Activated naive CD8-positive, alpha-beta T cell (primary cell): ENCODE measurements around the gene LIN37.
"Not testable (repeated sequence)": the region's sequence is repeated elsewhere in the genome, so short reads cannot be mapped to it uniquely, and the experiment has no call there.

ENCODE experiments used
- H3K27ac Mint-ChIP-seq: one replicate; pipeline ENCODE4 v1.8.0; 2021; ENCODE audit warnings: mixed read lengths
- H3K27me3 Mint-ChIP-seq: one replicate; pipeline ENCODE4 v1.8.0; 2021; ENCODE audit warnings: mixed read lengths
- H3K36me3 Mint-ChIP-seq: one replicate; pipeline ENCODE4 v1.8.0; 2021; ENCODE audit warnings: mixed read lengths
- H3K4me1 Mint-ChIP-seq: one replicate; pipeline ENCODE4 v1.8.0; 2021; ENCODE audit warnings: low read depth, mixed read lengths
- H3K4me3 Mint-ChIP-seq: one replicate; pipeline ENCODE4 v1.8.0; 2021; ENCODE audit warnings: mild to moderate bottlenecking, mixed read lengths
- H3K9me3 Mint-ChIP-seq: one replicate; pipeline ENCODE4 v1.8.0; 2021; ENCODE audit warnings: low read depth, mixed read lengths

The LIN37 gene

DNA sequence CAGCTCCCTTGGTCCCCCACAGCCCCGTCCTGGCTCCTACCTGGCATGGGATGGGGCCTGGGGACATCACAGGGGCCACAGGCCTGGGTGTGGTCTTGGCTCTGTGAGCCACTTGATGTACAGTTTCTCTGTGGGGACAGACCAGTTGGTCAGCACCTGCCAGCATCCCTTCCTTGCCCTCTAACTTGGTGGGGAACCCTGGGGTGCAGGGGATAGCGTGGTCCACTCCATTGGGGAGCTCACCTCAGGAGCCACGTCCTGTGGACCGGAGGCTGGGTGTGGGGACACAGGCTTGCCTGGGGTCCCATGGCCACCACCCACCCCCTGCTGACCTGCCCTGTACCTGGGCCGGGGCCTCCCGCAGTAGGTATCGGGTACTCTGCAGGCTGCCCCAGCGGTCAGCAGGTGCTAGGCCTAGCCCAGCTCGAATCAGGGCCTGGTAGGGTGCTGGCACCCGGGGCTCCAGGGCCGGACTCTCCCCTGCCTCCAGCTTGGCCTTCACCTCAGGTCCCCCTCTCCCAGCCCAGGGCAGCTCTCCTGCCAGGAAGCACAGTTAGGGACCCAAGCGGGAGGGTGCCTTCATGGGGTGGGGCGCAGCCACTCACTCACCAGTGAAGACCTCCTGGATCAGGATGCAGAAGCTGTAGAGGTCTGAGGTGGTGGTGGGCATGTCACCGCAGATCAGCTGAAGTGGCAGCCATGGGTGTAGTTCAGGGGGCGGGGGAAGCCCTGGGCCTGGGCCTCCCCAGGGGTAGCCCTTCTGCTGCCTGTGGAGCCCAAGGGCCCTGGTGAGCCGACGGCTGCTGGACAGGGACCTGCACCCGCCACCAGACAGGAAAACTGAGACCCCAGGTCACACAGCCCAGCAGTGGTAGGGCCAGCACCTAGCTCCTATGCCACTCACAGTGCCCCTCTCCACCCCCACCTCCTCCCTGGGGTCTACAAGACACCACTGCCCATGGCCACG, 41.9 kb downstream of the LIN37 start:
- Mint-ChIP-seq H3K27ac (no peak overlapping the region), H3K27me3 (peaks cover 4% of the 10 kb centered on the region), H3K36me3 (no peaks in the 10 kb centered on the region), H3K9me3 (no peaks in the 10 kb centered on the region), H3K4me1 (no peaks in the 10 kb centered on the region), H3K4me3 (no peak overlapping the region)

DNA sequence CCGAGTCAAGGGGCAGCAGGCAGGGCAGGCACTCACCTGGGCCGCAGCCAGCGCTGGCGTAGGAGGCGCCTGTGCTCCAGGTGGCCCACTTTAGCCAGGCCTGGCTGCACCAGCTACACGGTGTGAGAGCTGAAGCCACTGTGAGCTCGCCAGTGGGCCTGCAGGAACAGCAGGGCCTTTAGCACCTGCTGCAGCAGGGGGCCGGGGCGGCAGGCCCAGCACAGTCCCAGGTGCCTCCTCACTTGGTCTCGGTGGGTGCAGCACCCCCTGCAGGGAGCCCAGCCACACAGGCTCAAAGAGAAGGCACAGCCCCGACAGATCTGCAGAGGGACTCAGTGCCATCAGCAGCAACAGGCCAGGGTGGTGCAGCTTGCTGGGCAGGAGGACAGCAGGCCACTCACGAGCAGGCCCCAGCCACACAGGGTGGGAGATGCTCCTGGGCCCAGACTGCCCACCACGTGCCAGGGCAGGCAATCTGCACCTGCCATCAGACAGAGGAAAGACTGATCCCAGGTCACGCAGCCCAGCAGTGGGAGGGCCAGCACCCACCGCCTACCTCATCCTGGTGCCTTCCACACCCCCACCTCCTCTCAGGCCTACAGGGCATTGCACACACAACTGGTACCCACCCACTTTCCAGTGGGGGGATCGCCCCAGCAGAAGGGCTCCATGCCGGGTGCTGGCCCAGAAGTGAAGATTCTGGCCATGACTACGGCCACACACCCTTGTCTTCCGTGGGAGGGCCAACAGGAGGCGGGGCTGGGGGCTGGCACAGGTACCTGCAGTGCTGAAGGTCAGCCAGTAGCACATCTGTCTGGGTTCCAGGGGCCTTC, 42.8 kb downstream of the LIN37 start:
- peaks cover 7% of the 10 kb centered on the region for H3K27me3 Mint-ChIP-seq
- H3K4me1 Mint-ChIP-seq = no peaks in the 10 kb centered on the region
- no peaks in the 10 kb centered on the region for H3K36me3 Mint-ChIP-seq
- no peak overlapping the region for H3K4me3 Mint-ChIP-seq
- no peaks in the 10 kb centered on the region for H3K9me3 Mint-ChIP-seq
- no peak overlapping the region for H3K27ac Mint-ChIP-seq

DNA sequence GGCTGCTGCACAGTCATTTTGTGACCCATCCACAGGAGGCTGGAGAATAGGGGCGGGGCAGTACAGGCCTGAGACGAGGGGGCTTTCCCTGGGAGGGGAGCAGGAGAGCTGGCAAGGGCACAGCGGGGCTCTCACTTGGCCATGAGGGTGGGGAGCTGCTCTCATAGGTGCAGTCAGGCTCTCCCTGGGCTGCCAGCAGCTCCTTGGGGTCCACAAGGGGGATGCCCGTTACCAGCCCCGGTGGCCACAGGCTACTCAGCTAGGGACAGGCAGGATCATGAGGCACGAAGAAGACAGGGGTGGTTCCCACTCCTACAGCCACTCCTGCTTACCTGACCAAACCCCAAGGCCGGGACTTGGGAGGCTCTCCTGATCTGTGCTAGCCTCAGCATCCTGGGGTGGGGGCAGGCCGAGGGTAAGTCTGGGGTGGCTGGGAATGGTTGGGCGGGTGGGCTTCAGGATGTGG, 43.5 kb downstream of the LIN37 start:
- Mint-ChIP-seq H3K9me3 (no peaks in the 10 kb centered on the region), H3K36me3 (peaks cover 2% of the 10 kb centered on the region), H3K27me3 (peaks cover 13% of the 10 kb centered on the region), H3K27ac (no peak overlapping the region), H3K4me3 (no peak overlapping the region), H3K4me1 (peaks cover 2% of the 10 kb centered on the region)

DNA sequence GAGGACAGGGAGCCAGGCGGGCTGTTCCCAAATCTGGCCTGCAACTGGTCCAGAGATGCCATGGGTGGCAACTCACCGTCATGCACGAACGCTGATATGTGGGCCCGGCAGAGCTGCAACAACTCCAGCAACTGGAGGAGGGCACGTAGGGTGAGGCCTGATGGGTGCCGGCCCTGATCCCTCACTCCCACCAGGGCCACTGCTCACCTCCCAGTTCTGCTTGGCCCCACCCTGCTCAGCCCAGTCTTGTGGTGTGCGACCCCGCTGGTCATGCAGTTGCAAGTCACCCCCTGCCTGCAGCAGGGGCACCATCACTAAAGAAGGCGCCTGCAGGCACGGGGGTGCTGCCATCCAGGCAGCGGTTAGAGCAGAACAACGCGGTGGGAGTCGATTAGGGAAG, 43.9 kb downstream of the LIN37 start:
- H3K4me3 Mint-ChIP-seq = no peak overlapping the region
- peaks cover 17% of the 10 kb centered on the region for H3K27me3 Mint-ChIP-seq
- H3K4me1 Mint-ChIP-seq = peaks cover 4% of the 10 kb centered on the region
- H3K36me3 Mint-ChIP-seq = peaks cover 2% of the 10 kb centered on the region
- H3K9me3 Mint-ChIP-seq = no peaks in the 10 kb centered on the region
- H3K27ac Mint-ChIP-seq = no peak overlapping the region

DNA sequence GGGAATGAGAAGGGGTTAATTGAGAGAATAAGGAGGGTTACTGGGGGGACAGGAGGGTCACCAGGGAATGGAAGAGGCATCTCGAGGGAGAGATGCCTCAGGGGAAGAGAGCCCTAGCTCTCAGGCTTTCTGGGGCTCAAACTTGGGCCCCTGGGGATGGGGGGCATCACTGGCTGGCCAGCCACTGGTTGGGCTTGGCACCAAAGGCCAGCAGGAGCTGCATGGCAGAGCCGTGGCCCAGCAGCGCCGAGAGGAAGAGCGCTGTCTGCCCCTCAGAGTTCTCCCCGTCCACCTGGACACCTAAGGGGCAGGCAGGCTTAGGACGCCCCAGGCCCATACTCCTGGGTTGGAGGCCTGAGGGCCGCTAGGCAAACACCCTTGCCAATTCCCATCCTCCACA, 44.5 kb downstream of the LIN37 start:
- H3K4me3 Mint-ChIP-seq = no peak overlapping the region
- H3K36me3 Mint-ChIP-seq = peaks cover 2% of the 10 kb centered on the region
- H3K9me3 Mint-ChIP-seq = no peaks in the 10 kb centered on the region
- H3K27me3 Mint-ChIP-seq = peaks cover 17% of the 10 kb centered on the region
- H3K4me1 Mint-ChIP-seq = peaks cover 4% of the 10 kb centered on the region
- H3K27ac Mint-ChIP-seq = no peak overlapping the region

DNA sequence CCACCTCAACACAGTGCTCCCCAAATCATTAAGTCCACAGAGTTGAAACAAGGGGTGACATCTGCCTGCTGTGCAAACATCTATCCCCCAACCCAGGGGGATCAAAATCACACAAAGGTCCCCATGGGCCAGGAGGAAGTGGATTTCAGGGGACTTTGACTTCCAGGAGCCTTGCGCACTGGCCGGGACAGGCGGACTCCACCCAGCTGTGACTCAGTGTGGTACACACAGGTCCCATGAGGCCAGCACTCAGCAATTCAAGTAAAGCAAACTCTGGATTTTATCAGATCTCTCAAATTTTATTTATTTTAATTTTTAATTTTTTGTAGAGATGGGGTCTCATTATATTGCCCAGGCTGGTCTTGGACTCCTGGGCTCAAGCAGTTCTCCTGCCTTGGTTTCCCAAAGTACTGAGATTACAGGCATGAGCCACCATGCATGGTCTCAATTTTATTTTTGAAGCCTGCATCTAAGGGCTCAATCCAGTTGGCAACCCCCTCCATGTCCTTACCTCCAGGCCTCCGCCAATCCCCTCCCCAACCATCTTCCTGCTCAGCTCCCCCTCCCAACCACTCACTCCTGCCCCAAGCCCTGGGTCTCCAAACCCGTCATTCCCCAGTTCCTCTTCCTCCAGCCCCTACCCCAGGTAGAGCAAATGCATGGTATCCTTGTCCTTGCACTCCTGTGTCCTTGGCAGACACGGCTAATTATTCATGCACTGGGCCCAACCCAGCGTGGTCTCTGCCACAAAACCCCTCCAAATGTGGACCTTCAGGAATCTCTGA, 45.2 kb downstream of the LIN37 start:
- H3K4me3 Mint-ChIP-seq = no peak overlapping the region
- H3K4me1 Mint-ChIP-seq = peaks cover 4% of the 10 kb centered on the region
- H3K27ac Mint-ChIP-seq = peak overlapping the region; percentile 50
- H3K9me3 Mint-ChIP-seq = no peaks in the 10 kb centered on the region
- peaks cover 2% of the 10 kb centered on the region for H3K36me3 Mint-ChIP-seq
- peaks cover 17% of the 10 kb centered on the region for H3K27me3 Mint-ChIP-seq

DNA sequence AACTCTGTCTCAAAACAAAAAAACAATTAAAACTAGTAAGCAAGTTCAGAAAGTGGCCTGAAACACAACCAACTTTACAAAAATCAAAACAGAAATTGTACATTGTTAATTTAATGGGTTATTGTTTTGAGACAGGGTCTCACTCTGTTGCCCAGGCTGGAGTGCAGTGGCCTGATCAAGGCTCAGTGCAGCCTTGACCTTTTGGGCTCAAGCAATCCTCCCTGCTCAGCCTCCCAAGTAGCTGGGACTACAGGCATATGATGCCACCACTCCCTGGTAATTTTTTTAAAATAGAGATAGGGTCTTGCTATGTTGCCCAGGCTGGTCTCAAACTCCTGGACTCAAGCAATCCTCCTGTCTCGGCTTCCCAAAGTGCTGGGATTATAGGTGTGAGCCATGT, 47.2 kb downstream of the LIN37 start:
- H3K36me3 Mint-ChIP-seq, H3K4me3 Mint-ChIP-seq, H3K27ac Mint-ChIP-seq, H3K4me1 Mint-ChIP-seq, H3K9me3 Mint-ChIP-seq: not testable (repeated sequence)
- peaks cover 19% of the 10 kb centered on the region for H3K27me3 Mint-ChIP-seq

DNA sequence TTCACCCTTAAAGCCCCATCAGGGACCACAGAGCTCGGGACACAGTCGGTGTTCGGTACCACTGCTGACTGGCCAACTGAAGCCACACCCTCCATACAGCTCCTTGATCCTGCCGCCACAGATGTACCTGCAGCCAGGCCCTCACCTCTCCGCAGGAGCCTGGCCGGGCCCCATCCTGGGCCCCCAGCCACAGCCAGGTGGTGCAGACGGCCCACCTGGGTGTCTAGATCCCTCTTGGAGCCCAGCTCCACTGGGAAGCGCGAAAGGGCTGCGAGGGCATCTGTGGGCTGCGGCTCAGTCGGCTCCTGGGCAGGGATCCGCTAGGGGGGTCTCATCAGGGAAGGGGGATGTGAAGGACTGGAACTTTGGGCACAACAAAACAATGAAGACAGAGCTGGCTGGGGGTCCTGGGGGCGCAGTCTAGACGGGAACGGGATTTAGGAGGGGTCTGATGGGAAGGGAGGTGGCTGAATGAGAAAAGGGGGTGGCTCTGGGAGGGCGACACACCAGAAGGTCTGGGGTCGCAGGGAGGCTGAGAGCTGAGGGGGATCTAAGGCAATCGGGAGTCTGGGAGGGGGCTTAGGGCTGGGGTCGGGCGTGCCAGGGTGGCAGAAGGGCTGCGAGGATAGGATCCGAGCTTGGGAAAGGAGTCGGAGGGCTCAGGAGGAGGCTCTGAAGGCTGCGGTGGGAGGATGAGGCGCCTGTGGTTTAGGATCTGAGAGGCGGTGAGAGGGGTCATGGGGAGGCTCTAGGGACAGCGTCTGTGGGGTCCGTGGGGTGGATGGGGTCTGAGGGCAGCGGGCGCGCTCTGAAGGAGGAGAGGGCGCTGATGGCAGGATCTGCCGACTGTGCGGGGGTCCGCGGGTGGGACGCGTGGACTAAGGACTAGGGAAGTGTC, 48.5 kb downstream of the LIN37 start:
- Mint-ChIP-seq H3K27me3 (peaks cover 21% of the 10 kb centered on the region), H3K27ac (no peak overlapping the region), H3K36me3 (peaks cover 2% of the 10 kb centered on the region), H3K4me1 (peaks cover 4% of the 10 kb centered on the region), H3K4me3 (peak overlapping the region; percentile 27), H3K9me3 (no peaks in the 10 kb centered on the region)

DNA sequence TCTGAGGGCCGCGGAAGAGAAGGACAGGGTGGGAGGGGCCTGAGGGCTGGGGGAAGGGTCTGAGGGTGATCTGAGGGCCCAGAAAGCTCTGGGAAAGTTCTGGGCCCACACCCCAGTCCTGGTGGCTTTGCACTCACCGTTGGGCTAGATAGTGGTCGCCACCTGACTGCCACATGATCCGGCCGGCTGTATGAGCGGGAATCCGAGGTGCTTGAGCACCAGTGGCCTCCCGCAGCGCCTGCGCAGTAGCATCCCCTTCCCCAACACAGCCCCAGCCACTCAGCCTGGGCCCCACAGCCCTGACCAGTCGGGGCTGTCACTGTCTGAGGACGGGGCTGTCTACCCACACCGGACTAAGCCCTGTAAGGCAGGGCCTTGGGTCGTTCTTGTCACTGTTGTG, 49.3 kb downstream of the LIN37 start:
- H3K27me3 Mint-ChIP-seq = peaks cover 22% of the 10 kb centered on the region
- H3K9me3 Mint-ChIP-seq = no peaks in the 10 kb centered on the region
- H3K4me3 Mint-ChIP-seq = no peak overlapping the region
- peaks cover 2% of the 10 kb centered on the region for H3K36me3 Mint-ChIP-seq
- H3K4me1 Mint-ChIP-seq = peaks cover 4% of the 10 kb centered on the region
- no peak overlapping the region for H3K27ac Mint-ChIP-seq

DNA sequence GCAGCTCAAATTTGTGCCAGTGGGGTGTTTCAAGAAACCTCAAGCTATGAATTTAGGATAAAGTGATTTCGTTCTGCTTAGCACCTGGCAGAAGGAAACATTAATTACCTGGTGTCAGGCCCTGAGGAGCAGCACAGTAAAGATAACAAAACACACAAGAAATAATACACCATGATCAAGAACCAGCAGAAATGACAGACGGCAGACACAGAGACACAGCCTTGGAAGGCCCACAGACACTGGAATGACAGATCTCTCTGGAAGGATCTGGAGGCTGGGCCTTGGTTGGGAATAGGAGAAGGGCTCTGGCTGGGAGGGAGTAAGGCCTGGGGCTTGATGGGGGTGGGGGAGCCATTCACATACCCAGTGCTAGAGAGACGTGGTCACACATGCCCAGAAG, 53.5 kb downstream of the LIN37 start:
- Mint-ChIP-seq H3K27ac (no peak overlapping the region), H3K9me3 (no peaks in the 10 kb centered on the region), H3K4me3 (no peak overlapping the region), H3K4me1 (peaks cover 8% of the 10 kb centered on the region), H3K36me3 (no peaks in the 10 kb centered on the region), H3K27me3 (peaks cover 9% of the 10 kb centered on the region)
